IMR-90 (cell line): ENCODE results near the gene CIDEC.

Experiments used
- CTCF ChIP-seq: conservative IDR thresholded peaks from 2 replicates; pipeline ENCODE4 v1.5.1; 2012; ENCODE audit warnings: mild to moderate bottlenecking, low read depth, low read length, improper control_type of control experiment
- POLR2A ChIP-seq: IDR thresholded peaks from 2 replicates; pipeline ENCODE4 v1.6.1; 2012; ENCODE audit warnings: mild to moderate bottlenecking, low read depth, low read length
- RCOR1 ChIP-seq: IDR thresholded peaks from 2 replicates; pipeline ENCODE4 v1.6.1; 2012; ENCODE audit warnings: mild to moderate bottlenecking, low read length, improper control_type of control experiment; ENCODE audit not compliant: insufficient replicate concordance

- TF ChIP-seq RCOR1: no peak
- TF ChIP-seq CTCF: no peak
- no peak for TF ChIP-seq POLR2A
Measured at GRCh38 chr3:9825451-9826040, 54.5 kb downstream of the CIDEC start.
